K562 (cell line): ENCODE data around the gene ZDHHC16.

Source experiments
- CC2D1A ChIP-seq: fragments of 450-650 bp; IDR thresholded peaks from 2 replicates; pipeline ENCODE4 v1.6.1; 2017; ENCODE audit warnings: mild to moderate bottlenecking
- FOXM1 ChIP-seq, 2 experiments: fragments of 450-650 bp in 1 of 2; sonication (generic) in 1 of 2; formaldehyde crosslinking in 1 of 2; IDR thresholded peaks; 2 replicates each; pipeline versions ENCODE4 v1.6.1 to v1.9.0; 2017 to 2022; ENCODE audit warnings: low read depth in 2 of 2, mild to moderate bottlenecking in 2 of 2, missing genetic modification reagents in 1 of 2, moderate library complexity in 1 of 2
- KDM5B ChIP-seq: fragments of 200-600 bp; sonication (generic); IDR thresholded peaks from 2 replicates; pipeline ENCODE4 v1.6.1; 2012; ENCODE audit warnings: low read depth, mild to moderate bottlenecking, moderate library complexity, low read length, control low read depth, inconsistent platforms; ENCODE audit not compliant: insufficient replicate concordance

DNA sequence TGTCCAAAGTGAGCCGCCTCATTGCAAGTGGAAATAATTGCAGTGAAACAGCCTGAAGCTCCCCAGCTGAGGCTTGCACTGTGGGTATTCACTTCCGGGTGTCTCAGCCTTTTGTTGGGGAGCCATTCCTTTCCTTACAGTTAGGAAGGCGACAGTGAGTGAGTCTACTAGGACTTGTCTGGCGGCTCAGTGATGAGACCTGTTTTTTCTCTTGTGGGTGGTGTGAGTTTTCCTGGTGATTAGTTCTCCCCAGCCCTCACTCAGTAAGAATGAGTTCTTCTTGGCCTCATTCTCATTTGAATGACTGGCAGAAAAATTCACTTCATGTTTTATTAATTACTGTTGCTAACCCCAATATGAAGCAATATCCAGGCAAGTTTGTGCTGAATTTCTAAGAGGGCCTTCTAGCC is 17.4 kb upstream of the ZDHHC16 start:
- no peak for TF ChIP-seq FOXM1 (IDR thresholded peaks at IDR 0.05; ENCODE audit: low read depth)
- TF ChIP-seq FOXM1 (CRISPR knock-in tag; IDR thresholded peaks at IDR 0.05; ENCODE audit: low read depth) = no peak
- no peak for TF ChIP-seq CC2D1A
- TF ChIP-seq KDM5B = no peak
